Measurements from ENCODE around the gene FMNL2. TPM values are rescaled to one million over a fixed set of nuclear protein-coding genes. Genes with fewer than 3 reads are reported as not detected.

The FMNL2 gene
- total RNA-seq, 1 experiment from 2014 or later = 38.2 TPM

DNA sequence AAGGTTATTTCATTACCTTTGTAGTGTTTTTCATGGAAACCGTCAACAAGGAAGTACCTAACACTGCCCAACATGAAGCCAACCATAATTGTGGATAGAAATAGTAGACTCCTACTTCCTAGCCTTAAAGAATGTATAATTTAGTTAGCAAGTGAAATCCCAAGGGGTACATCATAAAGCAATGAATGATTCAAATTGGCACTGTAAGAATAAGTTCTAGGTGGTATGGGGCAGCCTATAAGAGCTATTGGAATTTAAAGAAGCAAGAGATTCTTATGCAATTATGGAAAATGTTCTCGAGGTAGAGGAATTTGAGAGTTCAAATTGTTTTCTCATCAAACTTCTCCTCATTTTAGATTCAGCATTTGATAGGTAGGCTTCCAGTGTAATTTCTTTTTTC lies 157.9 kb downstream of the FMNL2 start:
- Histone ChIP-seq H3K4me3 (ENCODE audit: low read depth, low read length) (no peak overlapping the region), H3K9me3 (no peaks in the 10 kb centered on the region), H3K4me1 (peaks cover 13% of the 10 kb centered on the region), H3K36me3 (ENCODE audit: control insufficient read depth, insufficient read depth, low read length) (no peaks in the 10 kb centered on the region), H3K27me3 (replicated peaks; ENCODE audit: control insufficient read depth, insufficient read depth, low read length) (no peaks in the 10 kb centered on the region)
- no peak for DNase-seq
- peaks cover 11% of the 10 kb centered on the region for H3K36me3 Mint-ChIP-seq (ENCODE audit: insufficient read depth, unreplicated experiment)
- peaks cover 51% of the 10 kb centered on the region for H3K4me1 Mint-ChIP-seq (ENCODE audit: low read depth, unreplicated experiment)
- no peaks in the 10 kb centered on the region for H3K27me3 Mint-ChIP-seq (ENCODE audit: insufficient read depth, unreplicated experiment)
- H3K9me3 Mint-ChIP-seq (ENCODE audit: unreplicated experiment) = peaks cover 11% of the 10 kb centered on the region
- CTCF ChIA-PET = no interaction called here
- no peak overlapping the region for H3K27ac Mint-ChIP-seq (ENCODE audit: unreplicated experiment)
- no TSS peak for BruUV-seq (replicated peaks)
- no peak overlapping the region for H3K4me3 Mint-ChIP-seq (ENCODE audit: unreplicated experiment)
- no peak for TF ChIP-seq CTCF (IDR thresholded peaks at IDR 0.05; ENCODE audit: insufficient read depth in 1 of 2, low read depth in 1 of 2, low read length in 1 of 2, severe bottlenecking in 1 of 2, unreplicated experiment in 1 of 2)
- intact Hi-C loops (cut with micrococcal nuclease; ENCODE audit: unreplicated experiment) = no loop called here
- POLR2A ChIA-PET = no interaction called here

GRCh38 chr2:152493417-152493816 lies 158.4 kb downstream of the FMNL2 start:
- Histone ChIP-seq H3K9me3 (no peaks in the 10 kb centered on the region), H3K4me1 (peaks cover 18% of the 10 kb centered on the region), H3K27me3 (replicated peaks; ENCODE audit: control insufficient read depth, insufficient read depth, low read length) (no peaks in the 10 kb centered on the region), H3K4me3 (ENCODE audit: low read depth, low read length) (no peak overlapping the region), H3K36me3 (ENCODE audit: control insufficient read depth, insufficient read depth, low read length) (no peaks in the 10 kb centered on the region)
- intact Hi-C loops (cut with micrococcal nuclease; ENCODE audit: unreplicated experiment) = no loop called here
- H3K4me3 Mint-ChIP-seq (ENCODE audit: unreplicated experiment) = no peak overlapping the region
- peaks cover 11% of the 10 kb centered on the region for H3K9me3 Mint-ChIP-seq (ENCODE audit: unreplicated experiment)
- no TSS peak for BruUV-seq (replicated peaks)
- no peak for DNase-seq
- H3K4me1 Mint-ChIP-seq (ENCODE audit: low read depth, unreplicated experiment) = peaks cover 55% of the 10 kb centered on the region
- H3K27me3 Mint-ChIP-seq (ENCODE audit: insufficient read depth, unreplicated experiment) = no peaks in the 10 kb centered on the region
- H3K36me3 Mint-ChIP-seq (ENCODE audit: insufficient read depth, unreplicated experiment) = peaks cover 11% of the 10 kb centered on the region
- ChIA-PET CTCF (no interaction called here), POLR2A (no interaction called here)
- no peak for TF ChIP-seq CTCF (IDR thresholded peaks at IDR 0.05; ENCODE audit: insufficient read depth in 1 of 2, low read depth in 1 of 2, low read length in 1 of 2, severe bottlenecking in 1 of 2, unreplicated experiment in 1 of 2)
- no peak overlapping the region for H3K27ac Mint-ChIP-seq (ENCODE audit: unreplicated experiment)

DNA sequence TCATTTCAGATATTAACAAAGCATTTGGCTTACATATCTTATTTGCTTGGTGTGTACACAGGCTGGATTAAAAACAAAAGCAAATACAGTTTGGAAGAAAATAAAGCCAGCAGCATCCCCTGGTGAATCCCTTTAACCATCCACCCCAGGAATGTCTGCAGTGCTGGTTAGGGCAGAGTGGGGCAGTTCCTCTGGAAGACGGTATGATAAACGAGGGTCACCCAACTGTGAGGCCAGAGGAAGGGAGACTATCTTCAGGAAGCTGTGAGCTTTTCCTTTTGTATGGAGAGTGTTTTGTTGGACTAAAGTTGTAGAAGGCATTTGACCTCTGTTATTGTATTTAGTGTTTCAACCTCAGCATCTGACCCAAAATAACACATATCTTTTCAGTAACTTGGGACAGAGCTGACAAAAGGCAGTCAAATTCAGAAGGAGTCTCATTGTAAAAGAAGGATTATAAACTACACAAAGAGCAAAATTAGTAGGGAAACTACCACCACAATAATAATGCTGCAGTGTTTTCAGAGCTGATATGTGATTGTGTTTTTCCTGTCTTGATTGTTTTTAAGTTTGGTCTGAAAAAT lies 159.1 kb downstream of the FMNL2 start:
- Mint-ChIP-seq H3K27me3 (ENCODE audit: insufficient read depth, unreplicated experiment) (no peaks in the 10 kb centered on the region), H3K27ac (ENCODE audit: unreplicated experiment) (no peak overlapping the region), H3K4me1 (ENCODE audit: low read depth, unreplicated experiment) (peaks cover 57% of the 10 kb centered on the region), H3K4me3 (ENCODE audit: unreplicated experiment) (no peak overlapping the region), H3K36me3 (ENCODE audit: insufficient read depth, unreplicated experiment) (peaks cover 11% of the 10 kb centered on the region), H3K9me3 (ENCODE audit: unreplicated experiment) (peaks cover 11% of the 10 kb centered on the region)
- TF ChIP-seq CTCF (IDR thresholded peaks at IDR 0.05; ENCODE audit: insufficient read depth in 1 of 2, low read depth in 1 of 2, low read length in 1 of 2, severe bottlenecking in 1 of 2, unreplicated experiment in 1 of 2) = no peak
- H3K9me3 ChIP-seq = no peaks in the 10 kb centered on the region
- no peak overlapping the region for H3K4me3 ChIP-seq (ENCODE audit: low read depth, low read length)
- H3K36me3 ChIP-seq (ENCODE audit: control insufficient read depth, insufficient read depth, low read length) = no peaks in the 10 kb centered on the region
- ChIA-PET POLR2A (no interaction called here), CTCF (interaction anchor here (0.6 to 0.7 kb wide), 2 partner anchors 10 to 322 kb away, joined by 3 to 6 read pairs; no protein-coding TSS in a partner anchor)
- intact Hi-C loops (cut with micrococcal nuclease; ENCODE audit: unreplicated experiment) = no loop called here
- BruUV-seq (replicated peaks) = no TSS peak
- no peaks in the 10 kb centered on the region for H3K27me3 ChIP-seq (replicated peaks; ENCODE audit: control insufficient read depth, insufficient read depth, low read length)
- peaks cover 24% of the 10 kb centered on the region for H3K4me1 ChIP-seq
- no peak for DNase-seq
